HG02642 (cell line): Measurements from ENCODE around the gene PRIM1.
"Not testable (repeated sequence)": the region's sequence is repeated elsewhere in the genome, so short reads cannot be mapped to it uniquely, and the experiment has no call there.

ENCODE experiments used
- ATAC-seq: cut with Tn5 transposase; IDR thresholded peaks from one replicate; pipeline ENCODE4 v1.9.1; 2021; ENCODE audit warnings: mild to moderate bottlenecking; ENCODE audit not compliant: unreplicated experiment, poor library complexity

PRIM1 gene

GRCh38 chr12:56751712-56752598, at the start of gene PRIM1:
Gene PRIM1, minus strand, starts transcription at chr12:56752323. Its CDS starts 25 bp downstream, at chr12:56752298.
- peak; percentile 86 for ATAC-seq

GRCh38 chr12:56800221-56800620, 48.1 kb upstream of the PRIM1 start:
- ATAC-seq, result no peak

GRCh38 chr12:56799345-56799744, 47.2 kb upstream of the PRIM1 start:
- not testable (repeated sequence) for ATAC-seq

DNA sequence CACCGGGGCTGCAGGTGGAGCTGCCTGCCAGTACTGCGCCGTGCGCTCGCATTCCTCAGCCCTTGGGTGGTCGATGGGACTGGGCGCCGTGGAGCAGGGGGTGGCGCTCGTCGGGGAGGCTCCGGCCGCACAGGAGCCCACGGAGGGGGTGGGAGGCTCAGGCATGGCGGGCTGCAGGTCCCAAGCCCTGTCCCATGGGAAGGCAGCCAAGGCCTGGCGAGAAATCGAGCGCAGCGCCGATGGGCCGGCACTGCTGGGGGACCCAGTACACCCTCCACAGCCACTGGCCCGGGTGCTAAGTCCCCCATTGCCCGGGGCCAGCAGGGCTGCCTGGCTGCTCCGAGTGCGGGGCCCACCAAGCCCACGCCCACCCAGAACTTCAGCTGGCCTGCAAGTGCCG, 43.7 kb upstream of the PRIM1 start:
- not testable (repeated sequence) for ATAC-seq

DNA sequence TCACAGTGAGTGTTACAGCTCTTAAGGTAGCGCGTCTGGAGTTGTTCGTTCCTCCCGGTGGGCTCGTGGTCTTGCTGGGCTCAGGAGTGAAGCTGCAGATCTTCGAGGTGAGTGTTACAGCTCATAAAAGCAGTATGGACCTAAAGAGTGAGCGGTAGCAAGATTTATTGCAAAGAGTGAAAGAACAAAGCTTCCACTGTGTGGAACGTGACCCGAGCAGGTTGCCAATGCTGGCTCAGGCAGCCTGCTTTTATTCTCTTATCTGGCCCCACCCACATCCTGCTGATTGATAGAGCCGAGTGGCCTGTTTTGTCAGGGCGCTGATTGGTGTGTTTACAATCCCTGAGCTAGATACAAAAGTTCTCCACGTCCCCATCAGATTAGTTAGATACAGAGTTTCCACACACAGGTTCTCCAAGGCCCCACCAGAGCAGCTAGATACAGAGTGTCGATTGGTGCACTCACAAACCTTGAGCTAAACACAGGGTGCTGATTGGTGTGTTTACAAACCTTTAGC, 43.0 kb upstream of the PRIM1 start:
- not testable (repeated sequence) for ATAC-seq

GRCh38 chr12:56793124-56793523, 41.0 kb upstream of the PRIM1 start:
- ATAC-seq, result not testable (repeated sequence)

- no peak for ATAC-seq
Measured at GRCh38 chr12:56792678-56793077, 40.6 kb upstream of the PRIM1 start.

GRCh38 chr12:56789429-56789828, 37.3 kb upstream of the PRIM1 start:
- not testable (repeated sequence) for ATAC-seq

- no peak for ATAC-seq
Measured at GRCh38 chr12:56787498-56787897, 35.4 kb upstream of the PRIM1 start.

GRCh38 chr12:56785874-56786273, 33.8 kb upstream of the PRIM1 start:
- ATAC-seq, result no peak

- no peak for ATAC-seq
Measured at GRCh38 chr12:56785141-56785865, 33.2 kb upstream of the PRIM1 start.

DNA sequence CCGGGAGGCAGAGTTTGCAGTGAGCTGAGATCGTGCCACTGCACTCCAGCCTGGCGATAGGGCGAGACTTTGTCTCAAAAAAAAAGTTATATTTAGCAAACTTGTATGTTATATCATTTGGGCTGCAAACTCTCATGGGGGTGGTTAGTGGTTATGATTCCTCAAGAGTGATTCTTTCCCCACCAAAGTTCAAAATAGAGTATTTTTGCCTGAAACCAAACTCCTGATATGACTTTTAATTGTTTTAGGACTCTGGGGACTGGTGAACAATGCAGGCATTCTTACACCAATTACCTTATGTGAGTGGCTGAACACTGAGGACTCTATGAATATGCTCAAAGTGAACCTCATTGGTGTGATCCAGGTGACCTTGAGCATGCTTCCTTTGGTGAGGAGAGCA, 29.6 kb upstream of the PRIM1 start:
- ATAC-seq, result no peak

GRCh38 chr12:56778756-56779155, 26.6 kb upstream of the PRIM1 start:
- no peak for ATAC-seq

- no peak for ATAC-seq
Measured at GRCh38 chr12:56776654-56777053, 24.5 kb upstream of the PRIM1 start.

DNA sequence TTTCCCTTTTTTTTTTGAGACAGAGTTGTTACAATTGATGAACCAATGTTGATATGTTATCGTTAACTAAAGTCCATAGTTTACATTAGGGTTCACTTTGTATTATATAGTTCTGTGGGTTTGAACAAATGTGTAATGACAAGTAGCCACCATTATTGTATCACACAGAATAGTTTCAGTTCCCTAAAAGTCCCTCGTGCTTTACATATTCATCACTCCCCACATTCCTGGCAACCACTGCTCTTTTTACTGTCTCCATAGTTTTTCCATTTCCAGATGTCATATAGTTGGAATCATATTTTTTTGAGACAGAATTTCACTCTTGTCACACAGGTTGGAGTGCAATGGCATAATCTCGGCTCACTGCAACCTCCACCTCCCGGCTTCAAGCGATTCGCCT, 23.5 kb upstream of the PRIM1 start:
- no peak for ATAC-seq

DNA sequence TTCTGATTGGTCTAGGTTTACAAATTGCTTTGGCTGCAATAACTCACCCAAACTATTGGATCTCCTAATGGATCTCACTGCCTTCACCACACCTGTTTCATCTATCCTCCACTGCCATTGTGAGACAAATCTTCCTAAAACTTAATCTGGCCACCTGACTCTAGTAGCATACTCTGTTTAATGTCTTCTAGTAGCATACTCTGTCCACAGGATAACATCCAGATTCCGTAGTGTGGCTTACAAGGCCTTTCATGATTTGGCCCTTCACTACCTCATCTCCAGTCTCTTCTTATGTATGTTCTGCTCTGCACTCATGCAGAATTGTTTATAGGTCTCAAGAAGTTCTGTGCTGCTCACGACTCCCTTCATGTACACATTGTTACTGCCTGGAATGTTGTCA, 21.0 kb upstream of the PRIM1 start:
- no peak for ATAC-seq

DNA sequence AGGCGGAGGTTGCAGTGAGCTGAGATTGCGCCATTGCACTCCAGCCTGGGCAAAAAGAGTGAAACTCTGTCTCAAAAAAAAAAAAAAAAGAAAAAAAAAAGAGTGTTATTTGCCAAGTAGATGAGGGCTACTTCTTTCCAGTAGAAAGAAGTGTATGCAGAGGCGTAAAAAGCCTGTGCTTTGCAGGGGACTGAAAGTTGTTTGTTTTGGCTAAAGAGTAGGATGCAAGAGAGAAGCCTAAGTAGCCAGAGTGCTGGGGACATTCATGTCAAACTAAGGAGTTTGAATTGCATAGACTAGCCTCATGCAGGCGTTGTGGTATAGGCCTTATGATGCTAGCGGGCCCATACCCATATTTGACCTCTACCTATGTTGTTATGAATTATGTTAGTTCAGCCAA, 20.5 kb upstream of the PRIM1 start:
- ATAC-seq, result no peak

GRCh38 chr12:56769868-56770267, 17.7 kb upstream of the PRIM1 start:
- ATAC-seq, result no peak

DNA sequence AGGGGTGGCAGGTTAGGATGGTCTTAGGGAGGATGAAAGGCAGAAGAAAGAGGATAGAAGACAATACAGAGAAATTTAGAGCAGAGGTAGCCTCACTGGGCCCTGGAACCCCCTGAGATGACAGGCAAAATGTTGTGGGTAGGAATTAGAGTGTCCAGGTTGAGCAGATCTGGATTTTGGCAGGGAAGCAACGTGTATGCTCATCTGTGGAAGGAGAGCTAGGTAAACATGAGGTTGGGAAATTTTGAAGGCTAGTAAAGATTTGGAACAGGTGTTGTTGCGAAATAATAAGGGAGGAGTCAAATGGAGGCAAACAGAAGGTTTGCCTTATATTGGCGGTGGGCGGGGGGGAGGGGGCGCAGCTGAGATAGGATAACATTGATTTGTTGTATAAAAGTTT, 16.3 kb upstream of the PRIM1 start:
- ATAC-seq, result no peak

GRCh38 chr12:56766535-56766934, 14.4 kb upstream of the PRIM1 start:
- peak; percentile 97 for ATAC-seq
